OCI-LY1 (cell line): Measurements from ENCODE around the gene SLC25A21.

Experiments
- H2AFZ ChIP-seq: fragments of 200-600 bp; sonication (generic), shearing (Covaris generic); 2 replicates; pipeline ENCODE4 v1.6.0; 2014; ENCODE audit warnings: antibody characterized with exemption, mild to moderate bottlenecking, low read length
- H3F3A ChIP-seq: fragments of 200-600 bp; sonication (generic), shearing (Covaris generic); 2 replicates; pipeline ENCODE4 v1.6.0; 2014; ENCODE audit warnings: mild to moderate bottlenecking, antibody characterized with exemption, low read length, moderate library complexity; ENCODE audit not compliant: insufficient read depth
- H3K27ac ChIP-seq: fragments of 200-600 bp; sonication (generic); 2 replicates; pipeline ENCODE4 v1.5.1; 2014; ENCODE audit warnings: low read length, mixed run types, mild to moderate bottlenecking, low read depth; ENCODE audit not compliant: poor library complexity, severe bottlenecking
- H3K27me3 ChIP-seq: fragments of 200-600 bp; sonication (generic); 2 replicates; pipeline ENCODE4 v1.6.0; 2014; ENCODE audit warnings: antibody characterized with exemption, mild to moderate bottlenecking, low read length, moderate library complexity; ENCODE audit not compliant: insufficient read depth
- H3K36me3 ChIP-seq: fragments of 200-600 bp; sonication (generic); 2 replicates; pipeline ENCODE4 v1.6.1; 2014; ENCODE audit warnings: mild to moderate bottlenecking, antibody characterized with exemption, low read length, moderate library complexity, mixed read lengths; ENCODE audit not compliant: insufficient read depth
- H3K4me1 ChIP-seq: fragments of 200-600 bp; sonication (generic); 2 replicates; pipeline ENCODE4 v1.5.1; 2014; ENCODE audit warnings: mild to moderate bottlenecking, low read length, moderate library complexity; ENCODE audit not compliant: insufficient read depth, severe bottlenecking
- H3K4me2 ChIP-seq: fragments of 200-600 bp; sonication (generic), shearing (Covaris generic); 2 replicates; pipeline ENCODE4 v1.6.1; 2014; ENCODE audit warnings: low read length
- H3K4me3 ChIP-seq: fragments of 200-600 bp; sonication (generic); 2 replicates; pipeline ENCODE4 v1.5.1; 2014; ENCODE audit warnings: low read length, low read depth, mild to moderate bottlenecking, mixed read lengths; ENCODE audit not compliant: poor library complexity, severe bottlenecking
- H3K79me2 ChIP-seq: fragments of 200-600 bp; shearing (Covaris generic); 2 replicates; pipeline ENCODE4 v1.6.1; 2016; ENCODE audit warnings: mixed run types, low read length, mixed read lengths; ENCODE audit not compliant: insufficient read depth
- H3K9ac ChIP-seq: fragments of 200-600 bp; sonication (generic), shearing (Covaris generic); 2 replicates; pipeline ENCODE4 v1.6.1; 2014; ENCODE audit warnings: mild to moderate bottlenecking, low read length, mixed read lengths
- H3K9me2 ChIP-seq: fragments of 200-600 bp; sonication (generic), shearing (Covaris generic); 2 replicates; pipeline ENCODE4 v1.6.1; 2014; ENCODE audit warnings: low read depth, mild to moderate bottlenecking, low read length, mixed read lengths
- H3K9me3 ChIP-seq: fragments of 200-600 bp; shearing (Covaris generic); 2 replicates; pipeline ENCODE4 v1.6.1; 2014; ENCODE audit warnings: low read length, mixed read lengths
- H4K20me1 ChIP-seq: fragments of 200-600 bp; sonication (generic), shearing (Covaris generic); 2 replicates; pipeline ENCODE4 v1.6.0; 2016; ENCODE audit warnings: mild to moderate bottlenecking, low read length; ENCODE audit not compliant: insufficient read depth
- EZH2 ChIP-seq: fragments of 200-600 bp; sonication (generic), shearing (Covaris generic); IDR thresholded peaks from 2 replicates; pipeline ENCODE4 v1.8.0; 2017; ENCODE audit warnings: borderline replicate concordance, mixed run types, mild to moderate bottlenecking, antibody characterized with exemption, low read length, moderate library complexity, mixed read lengths
- TF ChIP-seq, protein P1 (sequence below): fragments of 200-600 bp; sonication (generic), shearing (Covaris generic); IDR thresholded peaks from 2 replicates; pipeline ENCODE4 v1.5.1; 2017; ENCODE audit warnings: mild to moderate bottlenecking, antibody characterized with exemption, low read length, moderate library complexity, mixed read lengths

The SLC25A21 gene

GRCh38 chr14:36996857-36997590 is 175.4 kb downstream of the SLC25A21 start:
- Histone ChIP-seq H3K9me2 (no peaks in the 10 kb centered on the region), H3K27ac (no peak overlapping the region), H3F3A (no peaks in the 10 kb centered on the region), H3K4me3 (no peak overlapping the region), H2AFZ (no peak overlapping the region), H3K27me3 (no peaks in the 10 kb centered on the region), H3K79me2 (no peaks in the 10 kb centered on the region), H3K4me1 (no peaks in the 10 kb centered on the region), H3K36me3 (no peaks in the 10 kb centered on the region), H3K9ac (no peak overlapping the region), H4K20me1 (no peaks in the 10 kb centered on the region), H3K9me3 (no peaks in the 10 kb centered on the region), H3K4me2 (no peak overlapping the region)
- TF ChIP-seq, protein P1, sequence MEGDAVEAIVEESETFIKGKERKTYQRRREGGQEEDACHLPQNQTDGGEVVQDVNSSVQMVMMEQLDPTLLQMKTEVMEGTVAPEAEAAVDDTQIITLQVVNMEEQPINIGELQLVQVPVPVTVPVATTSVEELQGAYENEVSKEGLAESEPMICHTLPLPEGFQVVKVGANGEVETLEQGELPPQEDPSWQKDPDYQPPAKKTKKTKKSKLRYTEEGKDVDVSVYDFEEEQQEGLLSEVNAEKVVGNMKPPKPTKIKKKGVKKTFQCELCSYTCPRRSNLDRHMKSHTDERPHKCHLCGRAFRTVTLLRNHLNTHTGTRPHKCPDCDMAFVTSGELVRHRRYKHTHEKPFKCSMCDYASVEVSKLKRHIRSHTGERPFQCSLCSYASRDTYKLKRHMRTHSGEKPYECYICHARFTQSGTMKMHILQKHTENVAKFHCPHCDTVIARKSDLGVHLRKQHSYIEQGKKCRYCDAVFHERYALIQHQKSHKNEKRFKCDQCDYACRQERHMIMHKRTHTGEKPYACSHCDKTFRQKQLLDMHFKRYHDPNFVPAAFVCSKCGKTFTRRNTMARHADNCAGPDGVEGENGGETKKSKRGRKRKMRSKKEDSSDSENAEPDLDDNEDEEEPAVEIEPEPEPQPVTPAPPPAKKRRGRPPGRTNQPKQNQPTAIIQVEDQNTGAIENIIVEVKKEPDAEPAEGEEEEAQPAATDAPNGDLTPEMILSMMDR = no peak
- TF ChIP-seq EZH2 = no peak

DNA sequence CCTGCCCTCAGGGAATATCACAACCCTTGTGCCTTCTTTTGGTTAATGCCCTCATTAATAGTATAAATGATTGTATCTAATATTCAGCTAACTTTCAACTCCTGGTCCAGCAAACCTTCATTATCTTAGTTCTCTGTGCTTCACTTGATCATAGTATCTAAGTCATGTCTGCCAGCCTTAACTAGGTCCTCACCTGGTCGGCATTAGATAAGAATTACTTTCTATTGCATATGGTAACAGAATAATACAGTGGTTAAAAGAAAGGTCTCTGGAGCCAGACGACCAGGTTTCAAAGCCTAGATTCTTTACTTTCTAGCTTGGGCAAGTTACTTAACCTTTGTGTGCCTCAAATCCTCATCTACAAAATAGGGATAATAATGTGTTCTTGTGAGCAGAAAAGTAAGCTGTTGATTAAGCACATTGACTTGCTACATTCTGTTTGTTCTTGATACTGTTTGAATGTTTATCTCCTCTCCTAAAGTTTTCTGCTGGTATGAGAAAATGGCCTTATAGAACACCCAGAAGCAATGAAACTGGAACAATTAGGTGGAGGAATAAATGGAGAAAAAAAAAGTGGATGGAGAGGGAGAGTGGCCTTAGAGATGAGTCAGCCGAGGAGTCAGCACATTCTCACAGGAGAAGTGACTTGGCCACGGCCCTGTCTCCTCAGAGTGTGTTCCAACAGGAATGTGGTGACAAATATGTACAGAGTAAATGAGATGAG is 176.1 kb downstream of the SLC25A21 start:
- no peak overlapping the region for H3K9ac ChIP-seq

DNA sequence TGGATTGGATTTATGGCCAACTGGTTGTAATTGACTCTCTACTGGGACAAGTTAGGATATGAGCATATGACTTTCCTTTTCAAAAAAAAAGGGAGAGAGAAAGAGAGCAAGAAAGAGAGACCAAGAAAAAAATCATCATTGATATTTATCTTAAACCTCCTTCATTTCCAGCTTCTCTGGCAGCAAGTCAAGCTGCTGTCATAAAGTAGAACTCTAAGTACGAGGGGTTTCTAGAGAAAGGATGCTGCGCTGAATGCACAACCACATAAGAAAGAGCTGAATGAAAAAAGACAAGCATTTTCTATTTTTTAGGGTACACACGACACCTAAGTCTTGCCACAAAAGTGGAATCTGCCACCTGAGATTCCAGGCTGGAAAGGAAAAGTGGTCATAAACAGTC is 182.6 kb downstream of the SLC25A21 start:
- TF ChIP-seq EZH2 = no peak
- TF ChIP-seq, protein P1 = no peak
- Histone ChIP-seq H3K4me1 (no peaks in the 10 kb centered on the region), H3K27me3 (no peaks in the 10 kb centered on the region), H2AFZ (no peak overlapping the region), H3K4me2 (no peak overlapping the region), H3K9me3 (no peaks in the 10 kb centered on the region), H3K36me3 (no peaks in the 10 kb centered on the region), H4K20me1 (no peaks in the 10 kb centered on the region), H3F3A (no peaks in the 10 kb centered on the region), H3K9ac (no peak overlapping the region), H3K9me2 (no peaks in the 10 kb centered on the region), H3K79me2 (no peaks in the 10 kb centered on the region), H3K27ac (no peak overlapping the region), H3K4me3 (no peak overlapping the region)

More for the DNA sequence above, 176.1 kb downstream of the SLC25A21 start:
- Histone ChIP-seq H3F3A (no peaks in the 10 kb centered on the region), H3K4me3 (no peak overlapping the region), H3K9me3 (no peaks in the 10 kb centered on the region), H3K27ac (no peak overlapping the region), H3K4me1 (no peaks in the 10 kb centered on the region), H3K79me2 (no peaks in the 10 kb centered on the region), H4K20me1 (no peaks in the 10 kb centered on the region), H2AFZ (no peak overlapping the region), H3K36me3 (no peaks in the 10 kb centered on the region), H3K4me2 (no peak overlapping the region), H3K27me3 (no peaks in the 10 kb centered on the region), H3K9me2 (no peaks in the 10 kb centered on the region)
- TF ChIP-seq, protein P1 = no peak
- no peak for TF ChIP-seq EZH2
